GM19099 (cell line): ENCODE results near the gene SLC16A2.

Experiments used
- POLR2A ChIP-seq: IDR thresholded peaks from 3 replicates; pipeline ENCODE4 v1.6.1; 2011; ENCODE audit warnings: low read depth; ENCODE audit not compliant: insufficient read length; ENCODE audit errors: extremely low read depth

SLC16A2 gene

DNA sequence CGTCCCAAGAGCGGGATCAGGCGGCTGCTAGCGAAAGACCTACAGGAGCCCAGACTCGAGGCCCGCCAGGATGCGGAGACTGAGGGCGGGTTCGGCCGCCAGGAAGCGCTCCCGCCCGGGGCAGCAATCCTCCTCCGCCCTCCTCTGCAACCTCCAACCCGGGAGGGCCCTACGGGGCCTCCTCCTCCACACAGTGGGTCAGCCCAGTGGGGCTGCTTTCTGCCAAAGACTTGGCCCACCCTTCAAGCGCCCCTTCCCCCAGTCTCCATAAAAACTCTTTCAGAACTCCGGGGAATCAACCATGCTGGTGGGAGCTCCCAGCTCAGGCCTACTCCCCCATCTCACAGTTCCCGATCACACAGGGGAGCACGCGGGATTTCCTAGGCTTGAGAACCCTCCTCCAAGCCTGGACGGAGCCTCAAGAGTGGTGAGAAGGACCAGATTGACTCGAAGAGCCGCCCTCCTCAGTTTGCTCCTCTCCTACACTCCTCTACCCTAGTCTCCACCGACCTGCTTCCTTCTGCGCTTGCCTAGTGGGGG, 115.6 kb downstream of the SLC16A2 start:
- TF ChIP-seq POLR2A = no peak

DNA sequence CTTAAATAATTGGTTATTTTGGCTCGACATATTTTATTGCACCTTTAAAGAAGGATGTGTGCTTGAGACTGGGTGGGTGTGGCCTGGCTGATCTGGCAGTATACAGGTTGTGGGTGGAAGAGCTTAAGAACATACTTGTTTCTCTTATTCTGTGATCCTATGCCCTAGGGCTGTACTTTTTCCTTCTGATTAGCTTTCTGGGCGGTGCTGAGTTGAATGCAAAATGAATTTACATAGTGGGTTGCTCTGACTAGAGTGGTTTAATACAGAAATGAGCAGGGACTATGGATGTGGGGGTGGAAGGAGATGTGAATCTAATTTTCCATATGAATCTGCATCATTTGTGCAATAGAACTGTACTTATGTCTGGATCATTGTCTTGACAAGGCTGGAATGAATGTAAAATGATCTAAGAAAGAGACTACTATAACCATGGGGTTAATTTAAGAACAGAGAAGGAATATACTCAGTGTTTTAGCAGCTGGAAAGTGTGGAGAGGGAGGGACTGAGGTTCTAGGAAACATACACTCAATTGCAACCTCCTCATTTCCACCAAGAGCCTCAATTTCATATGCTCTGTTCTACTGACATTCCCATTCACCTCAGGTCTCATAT, 119.4 kb downstream of the SLC16A2 start:
- no peak for TF ChIP-seq POLR2A

DNA sequence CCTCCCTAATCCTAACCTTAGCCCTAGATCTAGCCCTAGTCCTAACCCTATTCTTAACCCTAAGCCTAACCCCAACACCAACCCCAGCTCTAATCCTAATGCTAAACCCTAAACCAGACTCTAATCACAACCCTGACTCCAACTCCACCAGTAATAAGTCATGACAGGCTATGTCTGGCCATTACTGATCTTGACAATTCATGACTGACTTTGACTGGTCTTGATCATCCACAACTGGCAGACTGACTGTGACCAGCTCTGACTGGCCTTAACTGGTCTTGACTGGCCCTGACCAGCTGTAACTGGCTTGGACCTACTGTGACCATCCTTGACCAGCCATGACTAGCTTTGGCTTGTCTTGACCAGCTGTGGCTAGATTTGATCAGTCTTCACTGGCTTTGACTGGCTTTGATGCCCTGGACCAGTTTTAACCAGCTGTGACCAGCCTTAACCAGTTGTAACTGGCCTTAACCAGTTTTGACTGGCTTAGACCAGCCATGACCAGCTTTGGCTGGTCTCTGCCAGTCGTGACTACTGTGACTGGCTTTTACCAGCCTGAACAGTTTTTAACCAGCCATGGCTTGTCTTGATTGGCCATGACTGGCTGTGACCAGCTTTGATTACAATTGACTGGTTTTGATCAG, 124.7 kb downstream of the SLC16A2 start:
- TF ChIP-seq POLR2A = no peak

DNA sequence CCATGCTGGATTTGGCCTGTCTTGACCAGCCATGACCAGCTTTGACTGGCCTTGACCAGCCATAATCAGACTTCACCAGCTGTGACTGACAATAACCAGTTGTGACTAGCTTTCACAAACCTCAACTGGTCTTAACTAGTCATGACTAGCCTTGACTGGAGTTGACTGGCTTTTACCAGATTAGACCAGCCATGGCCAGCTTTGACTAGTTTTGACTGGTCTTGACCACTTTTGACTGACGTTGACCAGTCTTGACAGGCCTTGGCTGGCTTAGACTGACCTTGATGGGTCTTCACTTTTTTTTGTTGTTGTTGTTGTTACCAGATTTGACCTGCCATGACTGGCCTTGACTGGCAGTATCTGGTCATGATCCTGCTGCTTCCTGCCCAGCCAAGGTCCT, 125.7 kb downstream of the SLC16A2 start:
- no peak for TF ChIP-seq POLR2A

DNA sequence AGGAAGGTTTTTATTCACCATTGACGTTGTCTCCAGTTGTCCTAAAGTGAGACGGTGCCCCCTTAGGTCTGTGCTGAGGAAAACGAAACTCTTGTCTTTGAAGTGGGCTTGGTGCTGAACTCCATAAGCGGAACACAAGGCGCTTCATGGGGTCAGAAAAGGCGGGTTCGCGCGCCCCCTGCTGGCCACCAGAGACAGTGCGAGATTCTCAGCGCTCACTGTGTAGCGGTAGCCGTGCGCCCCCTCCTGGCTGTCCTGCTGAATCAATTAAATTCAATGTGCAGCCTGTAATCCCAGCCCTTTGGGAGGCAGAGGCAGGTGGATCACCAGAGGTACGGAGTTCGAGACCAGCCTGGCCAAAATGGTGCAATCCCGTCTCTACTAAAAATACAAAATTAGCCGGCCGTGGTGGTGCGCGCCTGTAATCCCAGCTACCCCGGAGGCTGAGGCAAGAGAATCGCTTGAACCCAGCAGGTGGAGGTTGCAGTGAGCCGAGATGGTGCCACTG, 129.1 kb downstream of the SLC16A2 start:
- no peak for TF ChIP-seq POLR2A

DNA sequence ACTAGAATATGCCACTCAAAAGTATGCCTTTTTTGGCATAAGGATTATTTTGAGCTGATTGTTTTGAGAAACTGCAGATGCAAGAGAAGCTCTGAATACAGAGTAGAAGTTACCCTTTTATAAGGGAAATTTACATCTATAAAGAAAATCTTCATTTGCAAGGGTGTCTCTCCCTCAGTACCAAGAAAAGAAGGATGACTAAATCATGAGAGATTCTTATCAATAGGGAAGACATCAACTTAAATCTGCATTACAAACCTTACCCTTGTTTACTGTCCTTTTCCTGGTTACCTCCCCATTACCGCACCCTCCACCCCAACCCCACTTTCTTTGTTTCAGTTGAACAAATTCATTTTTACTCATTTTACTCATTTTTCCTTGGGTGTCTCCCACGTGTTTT, 130.6 kb downstream of the SLC16A2 start:
- no peak for TF ChIP-seq POLR2A

DNA sequence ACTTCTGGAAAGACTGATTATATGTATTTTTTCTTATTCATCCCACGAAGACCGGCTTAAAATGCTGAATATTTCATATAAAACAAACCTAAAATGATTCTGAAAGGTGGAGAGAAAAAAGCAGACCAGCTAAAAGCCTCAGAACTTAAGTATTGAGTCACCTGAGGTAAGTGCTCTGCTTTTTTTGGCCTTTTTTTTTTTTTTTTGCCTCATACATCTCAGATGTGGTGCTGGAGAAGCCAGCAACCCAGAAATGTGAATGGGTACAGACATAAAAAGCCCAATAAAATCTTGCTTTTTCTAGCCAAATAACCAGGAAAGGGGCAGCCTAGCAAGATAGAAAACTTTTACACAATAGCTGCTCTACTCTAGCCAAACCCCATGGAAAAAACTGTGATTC, 136.1 kb downstream of the SLC16A2 start:
- TF ChIP-seq POLR2A = no peak

DNA sequence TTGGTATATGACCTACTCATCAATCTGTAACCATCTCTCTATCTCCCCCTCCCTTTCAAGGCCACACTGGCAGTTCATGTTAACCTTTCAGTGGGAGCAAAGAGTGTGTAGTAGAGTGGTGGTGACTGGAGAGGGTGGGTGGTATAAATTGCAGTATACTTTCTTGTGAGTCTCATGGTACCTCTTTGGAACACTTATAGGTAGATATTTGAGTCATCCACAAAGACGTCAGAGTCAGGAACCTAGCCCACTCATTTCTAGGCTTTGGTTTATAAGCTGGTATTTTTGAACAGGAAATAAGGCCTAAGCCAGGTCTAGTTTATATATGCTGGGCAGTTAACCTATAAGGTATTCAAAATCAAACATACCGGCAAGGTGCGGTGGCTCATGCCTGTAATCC, 156.8 kb downstream of the SLC16A2 start:
- no peak for TF ChIP-seq POLR2A

DNA sequence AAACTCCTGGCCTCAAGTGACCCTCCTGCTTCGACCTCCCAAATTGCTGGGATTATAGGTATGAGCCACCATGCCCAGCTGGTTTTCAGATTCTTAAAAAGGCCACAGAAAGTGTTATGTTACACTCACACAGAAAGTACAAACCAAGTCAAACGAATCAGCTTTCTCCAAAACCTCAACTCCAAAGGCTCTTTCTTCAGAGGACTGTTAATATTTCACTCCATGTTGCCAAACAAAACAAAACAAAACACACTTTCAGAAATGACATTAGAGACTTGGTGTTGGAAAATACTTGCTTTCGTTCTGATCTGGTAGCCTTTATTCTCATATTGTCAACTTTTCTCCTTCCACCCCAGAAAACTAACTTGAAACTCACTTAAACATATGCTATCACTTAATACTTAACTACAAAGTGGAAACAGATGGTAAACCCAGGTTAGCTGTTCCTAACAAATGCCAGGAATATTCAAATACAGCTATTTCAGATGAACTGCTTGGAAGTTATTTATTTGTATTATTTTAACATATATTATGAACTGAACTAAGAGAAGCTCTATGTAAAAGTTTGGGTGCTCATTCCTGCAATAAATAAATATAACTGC, 158.4 kb downstream of the SLC16A2 start:
- no peak for TF ChIP-seq POLR2A
